HEK293 (cell line): Measurements from ENCODE around the gene RSPH9.

Experiments used
- CTCF ChIA-PET: fragments of 350-600 bp; formaldehyde crosslinking; extraction: SDS; loops from one replicate; lab custom pipeline; 2021; ENCODE audit warnings: antibody characterized with exemption; lab: Yijun Ruan, JAX
- POLR2A ChIA-PET: fragments of 300-600 bp; formaldehyde crosslinking; extraction: SDS; loops from one replicate; lab custom pipeline; 2020; ENCODE audit warnings: antibody characterized with exemption, inconsistent platforms; lab: Yijun Ruan, JAX
- H3K27ac ChIP-seq: fragments of 200-500 bp; sonication (Bioruptor generic); 2 replicates; pipeline ENCODE4 v1.5.1; 2014; ENCODE audit warnings: low read depth, low read length, control low read depth, inconsistent platforms; ENCODE audit errors: extremely low read depth
- H3K36me3 ChIP-seq, 2 experiments: fragments of 200-500 bp in 1 of 2; sonication (Bioruptor generic) in 1 of 2; 1 replicate in 1 of 2; 2 replicates in 1 of 2; pipeline ENCODE4 v1.5.1; 2014 to 2017; ENCODE audit warnings: inconsistent platforms in 2 of 2, low read length in 2 of 2; ENCODE audit not compliant: control insufficient read depth in 2 of 2, insufficient read depth in 1 of 2
- H3K4me1 ChIP-seq: fragments of 200-500 bp; sonication (Bioruptor generic); 2 replicates; pipeline ENCODE4 v1.5.1; 2014; ENCODE audit warnings: mild to moderate bottlenecking, low read length, inconsistent platforms; ENCODE audit not compliant: control insufficient read depth, insufficient read depth
- H3K4me3 ChIP-seq: 2 replicates; pipeline ENCODE4 v1.5.1; 2011; ENCODE audit warnings: low read depth, mild to moderate bottlenecking, control low read depth, low read length, moderate library complexity
- H3K9me3 ChIP-seq: fragments of 200-500 bp; sonication (Bioruptor generic); 2 replicates; pipeline ENCODE4 v1.5.1; 2014; ENCODE audit warnings: low read depth, low read length, inconsistent platforms; ENCODE audit not compliant: control insufficient read depth, insufficient read depth
- BCL11A ChIP-seq: fragments of 450-650 bp; formaldehyde crosslinking; IDR thresholded peaks from 2 replicates; pipeline ENCODE4 v1.5.1; 2016; ENCODE audit warnings: low read depth, missing biosample characterization, missing genetic modification characterization
- GLIS2 ChIP-seq: fragments of 450-650 bp; formaldehyde crosslinking; IDR thresholded peaks from 2 replicates; pipeline ENCODE4 v1.5.1; 2016; ENCODE audit warnings: missing biosample characterization, missing genetic modification characterization
- KLF10 ChIP-seq: fragments of 450-650 bp; IDR thresholded peaks from 2 replicates; pipeline ENCODE4 v1.5.1; 2018; ENCODE audit warnings: missing biosample characterization, mild to moderate bottlenecking, missing genetic modification characterization
- KLF8 ChIP-seq: fragments of 450-650 bp; formaldehyde crosslinking; IDR thresholded peaks from 2 replicates; pipeline ENCODE4 v1.5.1; 2016; ENCODE audit warnings: missing biosample characterization, missing genetic modification characterization
- MZF1 ChIP-seq: fragments of 450-650 bp; formaldehyde crosslinking; IDR thresholded peaks from 2 replicates; pipeline ENCODE4 v1.5.1; 2017; ENCODE audit warnings: missing biosample characterization, missing genetic modification characterization, borderline replicate concordance
- PRDM4 ChIP-seq: fragments of 450-650 bp; formaldehyde crosslinking; IDR thresholded peaks from 2 replicates; pipeline ENCODE4 v1.5.1; 2017; ENCODE audit warnings: missing biosample characterization, missing genetic modification characterization
- REST ChIP-seq: fragments of 450-650 bp; formaldehyde crosslinking; IDR thresholded peaks from 2 replicates; pipeline ENCODE4 v1.5.1; 2016; ENCODE audit warnings: missing biosample characterization, missing genetic modification characterization
- SALL2 ChIP-seq: fragments of 450-650 bp; formaldehyde crosslinking; IDR thresholded peaks from 2 replicates; pipeline ENCODE4 v1.5.0; 2017; ENCODE audit warnings: missing biosample characterization, mild to moderate bottlenecking, missing genetic modification characterization, borderline replicate concordance
- SETDB1 ChIP-seq: IDR thresholded peaks from one replicate; pipeline ENCODE4 v1.6.1; 2017; ENCODE audit warnings: mild to moderate bottlenecking, low read length, moderate library complexity, mixed read lengths; ENCODE audit not compliant: insufficient read length
- TCF7L2 ChIP-seq: IDR thresholded peaks from 2 replicates; pipeline ENCODE4 v1.6.1; 2011; ENCODE audit warnings: low read depth, mild to moderate bottlenecking, inconsistent platforms, low read length, moderate library complexity, borderline replicate concordance
- YY1 ChIP-seq: fragments of 450-650 bp; formaldehyde crosslinking; IDR thresholded peaks from 2 replicates; pipeline ENCODE4 v1.5.1; 2018; ENCODE audit warnings: missing biosample characterization, missing genetic modification characterization
- ZBTB21 ChIP-seq: fragments of 450-650 bp; formaldehyde crosslinking; IDR thresholded peaks from 2 replicates; pipeline ENCODE4 v1.5.1; 2017; ENCODE audit warnings: missing biosample characterization, missing genetic modification characterization
- ZBTB6 ChIP-seq: fragments of 450-650 bp; formaldehyde crosslinking; IDR thresholded peaks from 2 replicates; pipeline ENCODE4 v1.5.1; 2017; ENCODE audit warnings: missing biosample characterization, missing genetic modification characterization
- ZFHX2 ChIP-seq: fragments of 450-650 bp; formaldehyde crosslinking; conservative IDR thresholded peaks from 2 replicates; pipeline ENCODE4 v1.5.1; 2016; ENCODE audit warnings: missing biosample characterization, missing genetic modification characterization
- ZNF121 ChIP-seq: fragments of 450-650 bp; formaldehyde crosslinking; IDR thresholded peaks from 2 replicates; pipeline ENCODE4 v1.5.1; 2016; ENCODE audit warnings: missing biosample characterization, missing genetic modification characterization
- ZNF155 ChIP-seq: fragments of 450-650 bp; formaldehyde crosslinking; IDR thresholded peaks from 2 replicates; pipeline ENCODE4 v1.5.1; 2016; ENCODE audit warnings: missing biosample characterization, missing genetic modification characterization
- ZNF157 ChIP-seq: fragments of 450-650 bp; formaldehyde crosslinking; IDR thresholded peaks from 2 replicates; pipeline ENCODE4 v1.5.1; 2016; ENCODE audit warnings: missing biosample characterization, missing genetic modification characterization
- ZNF169 ChIP-seq: fragments of 450-650 bp; formaldehyde crosslinking; IDR thresholded peaks from 2 replicates; pipeline ENCODE4 v1.5.1; 2016; ENCODE audit warnings: missing biosample characterization, missing genetic modification characterization
- ZNF223 ChIP-seq: fragments of 450-650 bp; formaldehyde crosslinking; IDR thresholded peaks from 2 replicates; pipeline ENCODE4 v1.5.1; 2016; ENCODE audit warnings: missing biosample characterization, missing genetic modification characterization
- ZNF266 ChIP-seq: fragments of 450-650 bp; formaldehyde crosslinking; IDR thresholded peaks from 2 replicates; pipeline ENCODE4 v1.5.1; 2016; ENCODE audit warnings: missing biosample characterization, missing genetic modification characterization, low read depth
- ZNF354C ChIP-seq: fragments of 450-650 bp; formaldehyde crosslinking; IDR thresholded peaks from 2 replicates; pipeline ENCODE4 v1.5.1; 2016; ENCODE audit warnings: missing biosample characterization, missing genetic modification characterization, low read depth, borderline replicate concordance
- ZNF362 ChIP-seq: fragments of 450-650 bp; formaldehyde crosslinking; IDR thresholded peaks from 2 replicates; pipeline ENCODE4 v1.5.1; 2016; ENCODE audit warnings: missing biosample characterization, missing genetic modification characterization
- ZNF514 ChIP-seq: fragments of 450-650 bp; formaldehyde crosslinking; IDR thresholded peaks from 2 replicates; pipeline ENCODE4 v1.5.1; 2016; ENCODE audit warnings: missing biosample characterization, missing genetic modification characterization
- ZNF544 ChIP-seq: fragments of 450-650 bp; formaldehyde crosslinking; IDR thresholded peaks from 2 replicates; pipeline ENCODE4 v1.5.0; 2017; ENCODE audit warnings: missing biosample characterization, missing genetic modification characterization
- ZNF560 ChIP-seq: fragments of 450-650 bp; formaldehyde crosslinking; IDR thresholded peaks from 2 replicates; pipeline ENCODE4 v1.5.1; 2017; ENCODE audit warnings: missing biosample characterization, missing genetic modification characterization, borderline replicate concordance
- ZNF626 ChIP-seq: fragments of 450-650 bp; sonication (Bioruptor Pico); formaldehyde crosslinking; IDR thresholded peaks from 2 replicates; pipeline ENCODE4 v1.5.1; 2018; ENCODE audit warnings: missing biosample characterization, missing genetic modification characterization, inconsistent platforms
- ZNF629 ChIP-seq: fragments of 450-650 bp; formaldehyde crosslinking; IDR thresholded peaks from 2 replicates; pipeline ENCODE4 v1.5.1; 2017; ENCODE audit warnings: missing biosample characterization, missing genetic modification characterization
- ZSCAN5A ChIP-seq: fragments of 450-650 bp; formaldehyde crosslinking; IDR thresholded peaks from 2 replicates; pipeline ENCODE4 v1.5.1; 2016; ENCODE audit warnings: missing biosample characterization, missing genetic modification characterization

Gene RSPH9

GRCh38 chr6:43644940-43645612 is at the start of gene RSPH9:
Gene RSPH9 (plus strand): TSS chr6:43645036. CDS start chr6:43645099, 63 bp downstream.
- H3K27ac ChIP-seq: peak within 1 kb of the TSS; percentile 46; the same call in 1 of the 2 replicates
- POLR2A ChIA-PET: interaction anchor here (0.5 to 5.3 kb wide), 8 partner anchors 9 to 602 kb away, joined by 3 to 40 read pairs (median 4); partner anchors contain the start of genes GTPBP2, HSP90AB1, MAD2L1BP and VEGFA
- CTCF ChIA-PET: interaction anchor here (0.5 to 3.2 kb wide), 9 partner anchors 9 to 517 kb away, joined by 3 to 14 read pairs (median 4); partner anchors contain the start of gene MAD2L1BP
- no peaks in the 10 kb centered on the region for H3K9me3 ChIP-seq
- H3K36me3 ChIP-seq: peaks cover 17 to 22% of the 10 kb centered on the region in 2 experiments
- peak within 1 kb of the TSS; percentile 37 for H3K4me3 ChIP-seq
- peaks cover 7% of the 10 kb centered on the region for H3K4me1 ChIP-seq
- TF ChIP-seq KLF10: no peak
- TF ChIP-seq SALL2 (tag by site-specific recombination): no peak
- TF ChIP-seq ZNF266: no peak
- peak; percentile 72 for TF ChIP-seq ZFHX2 (tag by site-specific recombination)
- peak; percentile 33; the same call in 1 of the 2 replicates for TF ChIP-seq ZNF560 (tag by site-specific recombination)
- TF ChIP-seq MZF1 (tag by site-specific recombination): no peak
- TF ChIP-seq ZNF223 (tag by site-specific recombination): no peak
- TF ChIP-seq ZNF354C (tag by site-specific recombination): no peak
- no peak for TF ChIP-seq ZNF362 (tag by site-specific recombination)
- TF ChIP-seq KLF8 (tag by site-specific recombination): peak; percentile 74
- no peak for TF ChIP-seq ZBTB21 (tag by site-specific recombination)
- TF ChIP-seq TCF7L2: no peak
- TF ChIP-seq PRDM4: no peak
- no peak for TF ChIP-seq ZBTB6
- no peak for TF ChIP-seq ZSCAN5A
- no peak for TF ChIP-seq ZNF514 (tag by site-specific recombination)
- no peak for TF ChIP-seq BCL11A (tag by site-specific recombination)
- no peak for TF ChIP-seq SETDB1
- TF ChIP-seq ZNF629 (tag by site-specific recombination): no peak
- 0 out of 2 replicates have a peak, but pooled peaks have one; percentile 26 for TF ChIP-seq GLIS2 (tag by site-specific recombination)
- no peak for TF ChIP-seq ZNF544
- no peak for TF ChIP-seq ZNF157 (tag by site-specific recombination)
- TF ChIP-seq ZNF626: no peak
- TF ChIP-seq ZNF155 (tag by site-specific recombination): no peak
- no peak for TF ChIP-seq YY1 (tag by site-specific recombination)
- no peak for TF ChIP-seq ZNF169 (tag by site-specific recombination)
- TF ChIP-seq ZNF121 (tag by site-specific recombination): no peak
- no peak for TF ChIP-seq REST (tag by site-specific recombination)
